Neural progenitor cell (in vitro differentiated cells): Measurements from ENCODE around the gene ANGPTL2. TPM values are rescaled to one million over a fixed set of nuclear protein-coding genes. Genes with fewer than 3 reads are reported as not detected.

Experiments used
- DNase-seq: peaks from one replicate; pipeline ENCODE4 v3.0.0-alpha.2; 2016; ENCODE audit warnings: low spot score
- H2AFZ ChIP-seq: fragments of 200-600 bp; sonication (generic); replicated peaks from 2 replicates; pipeline ENCODE4 v1.6.1; 2016; ENCODE audit warnings: antibody characterized with exemption
- H3F3A ChIP-seq: fragments of 200-600 bp; sonication (generic); 2 replicates; pipeline ENCODE4 v1.6.1; 2016; ENCODE audit warnings: antibody characterized with exemption, low read depth
- H3K27ac ChIP-seq: fragments of 200-600 bp; sonication (generic); 2 replicates; pipeline ENCODE4 v1.5.1; 2016; ENCODE audit warnings: mild to moderate bottlenecking
- H3K27me3 ChIP-seq: fragments of 200-600 bp; sonication (generic); 2 replicates; pipeline ENCODE4 v1.6.1; 2016; ENCODE audit warnings: mild to moderate bottlenecking, moderate library complexity
- H3K36me3 ChIP-seq: fragments of 200-600 bp; sonication (generic); 2 replicates; pipeline ENCODE4 v1.5.1; 2016
- H3K4me1 ChIP-seq: fragments of 200-600 bp; sonication (generic); 2 replicates; pipeline ENCODE4 v1.6.1; 2016; ENCODE audit warnings: mixed run types
- H3K4me2 ChIP-seq: fragments of 200-600 bp; sonication (generic); 2 replicates; pipeline ENCODE4 v1.6.1; 2016
- H3K4me3 ChIP-seq: fragments of 200-600 bp; sonication (generic); 2 replicates; pipeline ENCODE4 v1.5.1; 2016
- H3K79me2 ChIP-seq: fragments of 200-600 bp; sonication (generic); 2 replicates; pipeline ENCODE4 v1.6.1; 2016; ENCODE audit warnings: low read depth
- H3K9ac ChIP-seq: fragments of 200-600 bp; sonication (generic); 2 replicates; pipeline ENCODE4 v1.6.1; 2016
- H3K9me3 ChIP-seq: fragments of 200-600 bp; sonication (generic); 2 replicates; pipeline ENCODE4 v1.5.1; 2016; ENCODE audit warnings: low read depth
- H4K20me1 ChIP-seq: fragments of 200-600 bp; sonication (generic); 2 replicates; pipeline ENCODE4 v1.6.1; 2016; ENCODE audit warnings: low read depth
- H3K27ac Mint-ChIP-seq: 3 replicates; pipeline ENCODE4 v1.8.0; 2021; ENCODE audit warnings: mixed read lengths
- H3K27me3 Mint-ChIP-seq: 2 replicates; pipeline ENCODE4 v1.8.0; 2022; ENCODE audit warnings: low read depth, mild to moderate bottlenecking, inconsistent platforms, moderate library complexity, mixed read lengths; ENCODE audit not compliant: insufficient read depth
- H3K36me3 Mint-ChIP-seq: 3 replicates; pipeline ENCODE4 v1.8.0; 2021; ENCODE audit warnings: mixed read lengths
- H3K4me1 Mint-ChIP-seq: 3 replicates; pipeline ENCODE4 v1.8.0; 2021; ENCODE audit warnings: mixed read lengths
- H3K4me3 Mint-ChIP-seq: 3 replicates; pipeline ENCODE4 v1.8.0; 2021; ENCODE audit warnings: mild to moderate bottlenecking, moderate library complexity, mixed read lengths
- H3K9me3 Mint-ChIP-seq: 3 replicates; pipeline ENCODE4 v1.8.0; 2020; ENCODE audit warnings: mixed read lengths
- CTCF ChIP-seq: fragments of 200-600 bp; sonication (generic); IDR thresholded peaks from 2 replicates; pipeline ENCODE4 v1.5.1; 2017; ENCODE audit warnings: antibody characterized with exemption, mild to moderate bottlenecking
- EZH2 ChIP-seq: fragments of 200-600 bp; sonication (generic); IDR thresholded peaks from 2 replicates; pipeline ENCODE4 v1.6.1; 2017; ENCODE audit warnings: antibody characterized with exemption, mild to moderate bottlenecking, moderate library complexity
- EZH2phosphoT487 ChIP-seq: fragments of 200-600 bp; sonication (generic); IDR thresholded peaks from 2 replicates; pipeline ENCODE4 v1.6.1; 2017; ENCODE audit warnings: antibody characterized with exemption
- total RNA-seq: library from RNA; depleted of rRNA; stranded (reverse); fragments of >200 nt; gene quantifications from 2 replicates; pipeline ENCODE4 v1.2.3, GENCODE V29; 2015; ENCODE audit warnings: low replicate concordance

The ANGPTL2 gene
- total RNA-seq, 1 donor from 2014 or later: 7.6 TPM

DNA sequence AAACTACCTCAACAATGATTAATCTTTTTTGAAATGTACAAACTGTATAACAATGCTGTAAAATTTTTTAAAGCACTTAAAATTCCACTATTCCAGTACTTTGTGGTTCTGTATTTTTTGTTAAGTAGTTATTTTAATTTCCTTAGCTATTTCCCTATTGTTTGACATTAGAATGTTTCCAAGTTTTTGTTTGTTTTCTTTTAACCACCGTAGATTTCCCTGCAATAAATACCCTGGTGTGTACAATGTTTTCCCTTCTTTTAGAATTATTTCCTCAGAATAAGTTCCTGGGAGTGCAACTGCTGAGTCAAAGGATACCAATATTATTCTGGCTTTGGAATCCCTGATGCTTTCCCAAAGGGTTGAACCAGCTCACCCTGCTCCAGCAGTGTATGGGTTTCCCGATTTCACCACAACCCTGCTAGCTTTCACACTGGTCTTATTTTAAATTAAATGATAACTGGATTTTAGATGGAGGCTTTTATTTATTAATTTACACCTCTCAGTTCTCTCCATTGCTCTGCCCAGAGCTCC, 20.6 kb upstream of the ANGPTL2 start:
- Histone ChIP-seq H3K79me2 (no peaks in the 10 kb centered on the region), H3K27ac (no peak overlapping the region), H4K20me1 (no peaks in the 10 kb centered on the region), H2AFZ (no peak overlapping the region), H3K4me2 (no peak overlapping the region), H3K36me3 (no peaks in the 10 kb centered on the region), H3K4me1 (peaks cover 15% of the 10 kb centered on the region), H3K27me3 (no peaks in the 10 kb centered on the region), H3K9me3 (no peaks in the 10 kb centered on the region), H3K4me3 (no peak overlapping the region), H3F3A (no peaks in the 10 kb centered on the region), H3K9ac (no peak overlapping the region)
- no peak overlapping the region for H3K27ac Mint-ChIP-seq
- no peaks in the 10 kb centered on the region for H3K36me3 Mint-ChIP-seq
- H3K4me1 Mint-ChIP-seq: peaks cover 8% of the 10 kb centered on the region
- TF ChIP-seq CTCF: no peak
- no peak for TF ChIP-seq EZH2phosphoT487
- no peak for TF ChIP-seq EZH2
- H3K27me3 Mint-ChIP-seq: no peaks in the 10 kb centered on the region
- DNase-seq: no peak
- peaks cover 2% of the 10 kb centered on the region for H3K9me3 Mint-ChIP-seq
- no peak overlapping the region for H3K4me3 Mint-ChIP-seq

DNA sequence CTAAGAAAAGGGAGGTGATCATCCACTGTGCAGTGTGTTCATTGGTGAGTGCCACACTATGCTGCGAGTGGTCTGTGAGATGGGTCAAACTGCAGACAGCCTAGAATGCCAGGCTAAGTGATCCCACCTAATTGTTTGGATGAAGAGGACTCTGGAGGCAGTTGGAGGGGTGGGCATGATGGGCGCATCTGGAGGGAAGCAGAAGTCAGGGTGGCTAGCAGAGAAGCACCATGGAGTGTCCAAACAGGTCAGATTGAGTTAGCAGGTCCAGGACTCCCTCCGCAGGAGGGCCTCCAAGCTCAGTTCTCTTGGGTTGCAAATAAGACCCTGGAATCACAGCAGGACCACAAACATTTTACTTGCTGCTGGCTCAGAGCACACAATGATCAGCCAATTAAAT, 19.9 kb upstream of the ANGPTL2 start:
- Histone ChIP-seq H3K27ac (no peak overlapping the region), H3K4me3 (no peak overlapping the region), H3K36me3 (no peaks in the 10 kb centered on the region), H3K79me2 (no peaks in the 10 kb centered on the region), H3K4me2 (no peak overlapping the region), H3K27me3 (no peaks in the 10 kb centered on the region), H3F3A (no peaks in the 10 kb centered on the region), H3K9ac (no peak overlapping the region), H3K4me1 (peaks cover 15% of the 10 kb centered on the region), H4K20me1 (no peaks in the 10 kb centered on the region), H3K9me3 (no peaks in the 10 kb centered on the region), H2AFZ (no peak overlapping the region)
- Mint-ChIP-seq H3K4me3 (no peak overlapping the region), H3K27ac (no peak overlapping the region), H3K36me3 (no peaks in the 10 kb centered on the region), H3K27me3 (no peaks in the 10 kb centered on the region), H3K9me3 (peaks cover 2% of the 10 kb centered on the region), H3K4me1 (peaks cover 8% of the 10 kb centered on the region)
- TF ChIP-seq EZH2phosphoT487: no peak
- no peak for TF ChIP-seq CTCF
- no peak for TF ChIP-seq EZH2
- no peak for DNase-seq

GRCh38 chr9:127140842-127141675, 18.6 kb upstream of the ANGPTL2 start:
- no peak for DNase-seq
- H3K27ac ChIP-seq: no peak overlapping the region
- H3K4me3 ChIP-seq: no peak overlapping the region
- no peaks in the 10 kb centered on the region for H4K20me1 ChIP-seq
- no peak overlapping the region for H3K4me2 ChIP-seq
- Mint-ChIP-seq H3K36me3 (no peaks in the 10 kb centered on the region), H3K4me3 (no peak overlapping the region), H3K27me3 (no peaks in the 10 kb centered on the region), H3K9me3 (no peaks in the 10 kb centered on the region), H3K27ac (no peak overlapping the region), H3K4me1 (peaks cover 5% of the 10 kb centered on the region)
- TF ChIP-seq CTCF: no peak
- no peak for TF ChIP-seq EZH2phosphoT487
- no peak for TF ChIP-seq EZH2
- H3K79me2 ChIP-seq: no peaks in the 10 kb centered on the region
- H3K27me3 ChIP-seq: no peaks in the 10 kb centered on the region
- H3K4me1 ChIP-seq: peaks cover 15% of the 10 kb centered on the region
- H3K36me3 ChIP-seq: no peaks in the 10 kb centered on the region
- H3K9ac ChIP-seq: no peak overlapping the region
- H3F3A ChIP-seq: no peaks in the 10 kb centered on the region
- no peaks in the 10 kb centered on the region for H3K9me3 ChIP-seq
- H2AFZ ChIP-seq: no peak overlapping the region
